Naive thymus-derived CD8-positive, alpha-beta T cell (primary cell): ENCODE measurements around the gene PGM1. TPM values are rescaled to one million over a fixed set of nuclear protein-coding genes. Genes with fewer than 3 reads are reported as not detected.

Experiments
- ATAC-seq, 2 donors: fragments of 150-1000 bp; cut with Tn5 transposase in 1 of 2; sonication (Bioruptor Pico), chemical (Tn5 transposase) in 1 of 2; 1 replicate in 1 of 2; 2 replicates in 1 of 2; pipeline ENCODE4 v1.10.0; 2021; ENCODE audit warnings: mild to moderate bottlenecking in 2 of 2, moderate library complexity in 2 of 2
- POLR2A ChIA-PET: fragments of 350-600 bp; sonication (Branson Sonifier 250); formaldehyde crosslinking; loops from one replicate; lab custom pipeline; 2021; ENCODE audit warnings: antibody characterized with exemption; lab: Charles Lee
- DNase-seq, 10 donors: peaks; one replicate each; pipeline versions ENCODE4 v3.0.0 to v3.0.0-alpha.2; 2020 to 2022
- H3K27ac Mint-ChIP-seq, 10 donors: one replicate each; pipeline ENCODE4 v1.8.0; 2020 to 2022; ENCODE audit warnings: mild to moderate bottlenecking in 10 of 10, mixed read lengths in 10 of 10, moderate library complexity in 4 of 10, inconsistent platforms in 1 of 10
- H3K27me3 Mint-ChIP-seq, 5 donors: one replicate each; pipeline ENCODE4 v1.8.0; 2021 to 2022; ENCODE audit warnings: mixed read lengths in 5 of 5
- H3K36me3 Mint-ChIP-seq, 3 donors: one replicate each; pipeline ENCODE4 v1.8.0; 2020 to 2022; ENCODE audit warnings: mixed read lengths in 3 of 3, mild to moderate bottlenecking in 2 of 3, inconsistent platforms in 1 of 3
- H3K4me1 Mint-ChIP-seq, 4 donors: one replicate each; pipeline ENCODE4 v1.8.0; 2021 to 2022; ENCODE audit warnings: mixed read lengths in 4 of 4
- H3K4me3 Mint-ChIP-seq, 10 donors: one replicate each; pipeline ENCODE4 v1.8.0; 2020 to 2022; ENCODE audit warnings: mild to moderate bottlenecking in 10 of 10, mixed read lengths in 10 of 10, moderate library complexity in 6 of 10, inconsistent platforms in 1 of 10
- H3K9me3 Mint-ChIP-seq, 9 donors: one replicate each; pipeline ENCODE4 v1.8.0; 2020 to 2022; ENCODE audit warnings: mixed read lengths in 9 of 9, mild to moderate bottlenecking in 3 of 9, inconsistent platforms in 1 of 9, moderate library complexity in 1 of 9
- polyA plus RNA-seq, 3 donors: library from polyadenylated mRNA; unstranded; fragments of 300-500 nt; fragmentation: Illumina TruSeq; gene quantifications; one replicate each; pipeline ENCODE4 v1.2.3, GENCODE V29; 2021
- total RNA-seq, 8 experiments: library from RNA in 2 of 8; stranded (reverse) in 2 of 8; gene quantifications; one replicate each; pipeline ENCODE4 v1.2.3 and lab custom pipeline; 2021 to 2026

PGM1 gene
- total and polyA plus RNA-seq, 5 experiments from 2014 or later = 15.7 to 35.9 (median 30.4) TPM

DNA sequence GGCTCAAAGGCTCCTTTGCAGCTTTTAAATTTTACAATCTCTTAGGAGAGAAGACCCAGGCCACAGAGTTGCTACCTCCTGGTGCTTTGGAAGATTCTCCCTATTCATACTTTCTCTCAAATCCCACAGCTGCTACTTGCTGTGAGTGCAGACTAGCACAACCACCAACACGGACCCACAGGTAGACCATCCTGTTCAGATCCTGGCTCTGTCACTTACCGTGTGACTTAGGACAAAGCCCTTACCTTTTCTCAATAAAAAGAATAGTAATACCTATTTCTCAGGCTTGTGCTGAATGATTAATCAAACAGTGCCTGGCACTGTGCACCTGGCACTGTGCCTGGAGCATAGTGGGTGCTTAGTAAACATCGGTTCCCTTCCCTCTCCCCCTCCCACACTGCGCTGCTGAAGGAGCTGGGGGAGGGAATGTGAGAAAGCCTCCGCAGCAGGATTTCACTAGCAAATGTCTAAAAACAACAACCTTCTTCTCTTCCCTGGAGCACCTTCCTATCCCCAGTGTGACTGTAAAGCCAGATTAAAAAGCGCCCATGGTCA is 81.7 kb downstream of the PGM1 start:
- POLR2A ChIA-PET = no interaction called here
- Mint-ChIP-seq H3K4me1 (no peaks in the 10 kb centered on the region), H3K36me3 (peaks cover 0 to 9% (median 3%) of the 10 kb centered on the region in 3 donors), H3K4me3 (no peak overlapping the region), H3K27me3 (peaks cover 0 to 2% (median 0%) of the 10 kb centered on the region in 5 donors), H3K27ac (no peak overlapping the region), H3K9me3 (peaks cover 0 to 15% (median 4%) of the 10 kb centered on the region in 9 donors)
- DNase-seq (no peak), ATAC-seq (no peak)

DNA sequence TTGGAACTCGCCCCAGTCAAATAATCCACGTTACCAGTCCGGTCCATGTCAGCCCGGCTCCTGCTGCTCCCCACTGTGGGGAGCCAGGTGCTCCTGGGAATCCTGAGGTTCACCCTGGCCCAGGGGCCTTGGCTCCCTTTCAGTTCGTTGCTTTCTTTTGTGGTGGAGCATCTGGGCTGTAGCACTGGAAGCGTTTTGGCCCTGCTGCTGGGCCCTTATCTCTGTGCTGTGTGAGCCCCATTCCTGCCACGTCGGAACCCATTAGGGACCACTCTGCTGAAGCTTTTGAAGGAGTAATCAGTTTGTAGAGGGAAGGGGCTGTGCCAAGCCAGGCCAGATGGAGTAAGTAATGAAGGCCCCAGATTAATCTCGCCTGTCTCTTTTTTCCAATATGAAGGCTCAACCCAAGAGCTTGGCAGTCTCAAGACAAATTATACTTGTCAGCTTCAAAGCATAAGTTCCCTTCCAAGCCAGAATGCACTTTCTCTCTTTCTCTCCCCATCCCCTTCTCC is 82.3 kb downstream of the PGM1 start:
- DNase-seq (no peak), ATAC-seq (no peak)
- Mint-ChIP-seq H3K9me3 (peaks cover 0 to 18% (median 7%) of the 10 kb centered on the region in 9 donors), H3K4me3 (no peak overlapping the region), H3K36me3 (peaks cover 0 to 11% (median 4%) of the 10 kb centered on the region in 3 donors), H3K4me1 (no peaks in the 10 kb centered on the region), H3K27me3 (peaks cover 0 to 3% (median 0%) of the 10 kb centered on the region in 5 donors), H3K27ac (no peak overlapping the region)
- POLR2A ChIA-PET = no interaction called here

DNA sequence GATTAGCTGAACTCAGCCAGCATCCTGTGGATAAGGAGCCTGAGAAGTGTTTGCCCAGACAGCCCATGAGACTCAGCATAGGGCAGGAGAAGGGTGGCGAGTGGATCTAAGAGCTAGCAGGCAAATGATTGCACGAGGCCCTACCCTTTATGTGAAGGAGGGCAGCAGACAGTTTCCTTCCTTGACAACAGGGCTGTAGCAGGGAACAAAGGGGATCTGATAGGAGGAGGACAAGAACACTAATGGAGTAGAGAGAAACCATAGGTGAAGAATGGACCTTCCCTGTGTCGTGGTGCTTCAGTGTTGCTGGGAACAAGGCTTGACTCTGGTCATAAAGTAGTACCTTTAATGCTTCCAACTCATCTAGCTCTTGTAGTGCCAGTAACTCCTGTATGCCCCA is 84.3 kb downstream of the PGM1 start:
- H3K27ac Mint-ChIP-seq = no peak overlapping the region
- H3K9me3 Mint-ChIP-seq = peaks cover 0 to 18% (median 7%) of the 10 kb centered on the region in 9 donors
- H3K4me1 Mint-ChIP-seq = no peaks in the 10 kb centered on the region

DNA sequence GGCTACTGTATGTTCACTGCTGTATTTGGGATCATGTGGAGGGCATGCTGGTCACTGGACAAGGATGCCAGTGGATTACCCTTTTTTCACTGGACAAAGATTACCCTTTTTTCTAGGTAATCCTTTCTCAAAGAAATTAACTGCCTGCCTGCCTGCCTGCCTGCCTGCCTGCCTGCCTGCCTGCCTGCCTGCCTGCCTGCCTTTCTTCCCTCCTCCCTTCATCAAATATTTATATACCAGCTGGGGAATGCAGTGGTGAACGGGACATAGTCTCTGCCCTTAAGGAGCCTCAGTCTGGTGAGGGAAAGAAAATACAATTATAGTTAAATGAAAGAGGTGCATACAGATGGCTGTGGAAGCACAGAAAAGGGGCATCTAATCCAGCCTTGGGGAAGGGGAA is 85.0 kb downstream of the PGM1 start:
- Mint-ChIP-seq H3K36me3 (peaks cover 0 to 11% (median 3%) of the 10 kb centered on the region in 3 donors), H3K9me3 (peaks cover 0 to 18% (median 7%) of the 10 kb centered on the region in 9 donors), H3K4me1 (no peaks in the 10 kb centered on the region), H3K27me3 (peaks cover 0 to 3% (median 0%) of the 10 kb centered on the region in 5 donors), H3K4me3 (peak overlapping the region in 1 of 10 donors; percentile 17), H3K27ac (no peak overlapping the region)
- DNase-seq (no peak), ATAC-seq (no peak)
- POLR2A ChIA-PET = no interaction called here

More for the DNA sequence above, 84.3 kb downstream of the PGM1 start:
- POLR2A ChIA-PET = no interaction called here
- ATAC-seq = no peak
- Mint-ChIP-seq H3K27me3 (peaks cover 0 to 3% (median 0%) of the 10 kb centered on the region in 5 donors), H3K36me3 (peaks cover 0 to 11% (median 3%) of the 10 kb centered on the region in 3 donors), H3K4me3 (no peak overlapping the region)
- no peak for DNase-seq

DNA sequence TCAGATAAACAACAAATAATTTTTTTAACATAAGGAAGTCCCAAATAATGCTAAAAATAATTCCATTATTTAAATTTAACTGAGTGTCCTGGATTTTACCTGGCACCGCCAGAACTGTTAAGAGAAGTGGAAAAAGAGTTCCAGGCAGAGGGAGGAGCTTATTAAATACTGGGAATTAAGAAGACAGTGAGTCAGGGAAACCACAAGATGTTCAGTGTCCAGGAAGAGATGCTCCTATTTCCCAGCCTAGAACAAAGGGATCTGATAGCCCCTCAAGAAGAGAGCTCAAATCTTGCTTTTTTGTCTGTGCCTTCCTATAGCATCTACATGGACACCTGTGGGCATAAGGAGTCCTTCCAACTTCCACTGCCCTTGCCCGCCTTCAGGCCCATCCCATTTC is 85.9 kb downstream of the PGM1 start:
- POLR2A ChIA-PET = no interaction called here
- peaks cover 0 to 3% (median 0%) of the 10 kb centered on the region in 5 donors for H3K27me3 Mint-ChIP-seq
- DNase-seq (no peak), ATAC-seq (no peak)
- H3K4me3 Mint-ChIP-seq = no peak overlapping the region
- peaks cover 0 to 18% (median 7%) of the 10 kb centered on the region in 9 donors for H3K9me3 Mint-ChIP-seq
- no peaks in the 10 kb centered on the region for H3K4me1 Mint-ChIP-seq
- peak overlapping the region in 1 of 10 donors; percentile 24 for H3K27ac Mint-ChIP-seq
- H3K36me3 Mint-ChIP-seq = peaks cover 0 to 11% (median 3%) of the 10 kb centered on the region in 3 donors

DNA sequence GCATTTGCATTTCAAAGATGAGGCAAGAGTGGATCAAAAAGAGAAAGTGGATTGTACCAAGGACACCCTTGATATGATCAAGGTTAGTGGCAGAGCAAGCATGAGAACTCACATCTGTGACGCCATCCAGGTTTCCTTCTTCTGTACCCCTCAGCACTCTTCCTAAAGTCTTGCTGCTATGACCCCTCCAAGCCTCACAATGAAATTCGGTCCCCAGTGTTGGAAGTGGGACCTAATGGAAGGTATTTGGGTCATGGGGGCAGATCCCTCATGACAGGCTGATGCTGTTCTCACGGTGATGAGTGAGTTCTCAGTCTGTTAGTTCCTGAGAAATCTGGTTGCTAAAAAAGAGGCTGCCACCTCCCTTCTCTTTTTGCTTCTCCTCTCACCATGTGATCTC is 86.4 kb downstream of the PGM1 start:
- H3K9me3 Mint-ChIP-seq = peaks cover 0 to 18% (median 7%) of the 10 kb centered on the region in 9 donors
- H3K27me3 Mint-ChIP-seq = peaks cover 0 to 3% (median 0%) of the 10 kb centered on the region in 5 donors
- H3K4me3 Mint-ChIP-seq = no peak overlapping the region
- no peak overlapping the region for H3K27ac Mint-ChIP-seq
- no peak for DNase-seq
- peaks cover 0 to 11% (median 3%) of the 10 kb centered on the region in 3 donors for H3K36me3 Mint-ChIP-seq
- no peak for ATAC-seq
- no peaks in the 10 kb centered on the region for H3K4me1 Mint-ChIP-seq
- POLR2A ChIA-PET = no interaction called here

DNA sequence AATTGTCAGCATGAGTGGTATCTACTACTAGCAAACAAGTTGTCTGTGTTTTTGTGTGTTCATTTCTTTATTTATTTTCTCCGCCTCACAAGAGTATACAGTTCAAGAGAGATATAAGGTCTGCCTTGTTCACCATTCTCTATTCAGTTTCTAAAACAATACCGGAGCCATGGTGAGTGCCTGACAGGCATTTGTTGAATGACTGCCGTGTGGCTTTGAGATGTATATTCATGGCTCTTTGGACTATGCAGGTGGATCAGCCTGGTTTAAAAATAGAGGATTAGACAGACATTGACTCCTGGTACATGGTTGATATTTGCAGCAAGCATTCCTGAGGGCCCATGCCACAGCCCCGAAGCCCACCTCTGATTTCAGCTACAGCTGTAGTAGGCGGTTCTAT is 89.7 kb downstream of the PGM1 start:
- peaks cover 0 to 11% (median 3%) of the 10 kb centered on the region in 3 donors for H3K36me3 Mint-ChIP-seq
- POLR2A ChIA-PET = no interaction called here
- H3K27ac Mint-ChIP-seq = no peak overlapping the region
- DNase-seq (no peak), ATAC-seq (no peak)
- no peaks in the 10 kb centered on the region for H3K4me1 Mint-ChIP-seq
- H3K9me3 Mint-ChIP-seq = peaks cover 0 to 18% (median 7%) of the 10 kb centered on the region in 9 donors
- H3K4me3 Mint-ChIP-seq = no peak overlapping the region
- peaks cover 3 to 19% (median 7%) of the 10 kb centered on the region in 5 donors for H3K27me3 Mint-ChIP-seq

DNA sequence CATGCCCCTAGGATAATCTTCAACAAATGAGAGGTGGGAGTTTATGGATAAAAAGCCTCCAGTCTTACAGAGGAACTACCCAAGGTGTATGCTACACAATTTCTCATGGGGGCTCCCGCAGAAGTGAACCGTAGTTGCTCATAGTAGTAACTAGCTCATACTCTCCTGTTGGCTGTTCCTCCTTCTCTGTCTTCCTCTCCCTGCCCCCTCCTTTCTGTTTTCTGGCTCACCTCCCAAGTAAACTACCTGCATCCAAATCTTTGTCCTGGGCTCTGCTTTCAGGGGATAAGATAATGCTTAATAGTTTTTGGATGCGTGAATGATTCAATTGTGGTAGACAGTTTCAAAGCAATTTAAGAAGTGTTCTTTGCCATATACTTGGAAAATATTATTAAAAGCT is 90.5 kb downstream of the PGM1 start:
- H3K9me3 Mint-ChIP-seq = peaks cover 0 to 13% (median 7%) of the 10 kb centered on the region in 9 donors
- no peaks in the 10 kb centered on the region for H3K4me1 Mint-ChIP-seq
- POLR2A ChIA-PET = no interaction called here
- DNase-seq = no peak
- peaks cover 3 to 21% (median 7%) of the 10 kb centered on the region in 5 donors for H3K27me3 Mint-ChIP-seq
- H3K27ac Mint-ChIP-seq = no peak overlapping the region
- H3K36me3 Mint-ChIP-seq = peaks cover 0 to 11% (median 3%) of the 10 kb centered on the region in 3 donors
- H3K4me3 Mint-ChIP-seq = no peak overlapping the region
- ATAC-seq = no peak

DNA sequence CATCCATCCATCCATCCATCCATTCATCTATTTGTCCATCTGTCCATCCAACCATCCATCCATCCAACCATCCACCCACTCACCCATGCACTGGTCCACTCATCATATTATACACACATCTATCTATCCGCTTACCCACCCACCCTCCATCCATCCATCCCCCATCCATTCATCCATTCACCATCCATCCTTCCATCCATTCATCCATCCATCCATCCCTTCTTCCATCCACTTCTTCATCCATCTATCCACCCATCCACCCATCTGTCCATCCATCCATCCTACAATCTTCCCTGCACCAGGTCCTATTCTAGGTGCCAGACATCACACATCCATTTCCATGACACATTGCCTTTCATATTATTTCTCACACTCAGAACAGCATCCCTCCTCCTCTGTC is 93.5 kb downstream of the PGM1 start:
- Mint-ChIP-seq H3K4me1 (peaks cover 0 to 2% (median 0%) of the 10 kb centered on the region in 4 donors), H3K4me3 (no peak overlapping the region), H3K27ac (peak overlapping the region in 1 of 10 donors; percentile 0), H3K27me3 (peaks cover 3 to 21% (median 7%) of the 10 kb centered on the region in 5 donors), H3K36me3 (no peaks in the 10 kb centered on the region), H3K9me3 (no peaks in the 10 kb centered on the region)
- ATAC-seq = no peak
- no peak for DNase-seq
- POLR2A ChIA-PET = no interaction called here

DNA sequence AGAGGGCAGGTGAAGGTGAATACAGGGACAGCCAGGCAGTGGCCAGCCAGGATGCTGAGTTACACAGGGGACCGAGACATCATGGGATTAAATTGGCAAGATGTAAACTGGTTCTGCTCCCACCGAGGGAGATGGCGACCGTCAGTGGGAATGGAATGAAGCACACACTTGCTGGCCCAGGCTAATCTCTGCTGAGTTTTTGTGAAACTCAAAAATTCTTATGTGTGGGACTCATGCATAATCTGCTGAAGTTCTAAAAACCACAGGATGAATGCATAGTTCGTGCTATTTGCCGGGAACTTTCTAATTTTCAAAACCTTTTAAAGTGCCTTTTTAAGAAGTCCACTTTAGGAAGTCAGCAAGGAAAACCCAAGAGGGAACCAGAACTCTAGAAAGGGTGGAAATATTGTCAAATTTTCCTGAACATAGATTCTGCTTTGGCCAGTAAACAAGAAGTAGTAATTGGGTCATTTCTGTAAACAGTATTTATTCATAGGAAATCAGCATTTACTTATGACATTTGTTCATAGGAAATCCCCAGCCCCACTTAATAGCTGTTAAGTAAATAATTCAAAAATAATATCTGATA is 95.2 kb downstream of the PGM1 start:
- H3K36me3 Mint-ChIP-seq = no peaks in the 10 kb centered on the region
- peaks cover 0 to 2% (median 0%) of the 10 kb centered on the region in 4 donors for H3K4me1 Mint-ChIP-seq
- H3K27me3 Mint-ChIP-seq = peaks cover 3 to 21% (median 7%) of the 10 kb centered on the region in 5 donors
- H3K27ac Mint-ChIP-seq = no peak overlapping the region
- POLR2A ChIA-PET = no interaction called here
- ATAC-seq (no peak), DNase-seq (no peak)
- no peak overlapping the region for H3K4me3 Mint-ChIP-seq
- no peaks in the 10 kb centered on the region for H3K9me3 Mint-ChIP-seq

DNA sequence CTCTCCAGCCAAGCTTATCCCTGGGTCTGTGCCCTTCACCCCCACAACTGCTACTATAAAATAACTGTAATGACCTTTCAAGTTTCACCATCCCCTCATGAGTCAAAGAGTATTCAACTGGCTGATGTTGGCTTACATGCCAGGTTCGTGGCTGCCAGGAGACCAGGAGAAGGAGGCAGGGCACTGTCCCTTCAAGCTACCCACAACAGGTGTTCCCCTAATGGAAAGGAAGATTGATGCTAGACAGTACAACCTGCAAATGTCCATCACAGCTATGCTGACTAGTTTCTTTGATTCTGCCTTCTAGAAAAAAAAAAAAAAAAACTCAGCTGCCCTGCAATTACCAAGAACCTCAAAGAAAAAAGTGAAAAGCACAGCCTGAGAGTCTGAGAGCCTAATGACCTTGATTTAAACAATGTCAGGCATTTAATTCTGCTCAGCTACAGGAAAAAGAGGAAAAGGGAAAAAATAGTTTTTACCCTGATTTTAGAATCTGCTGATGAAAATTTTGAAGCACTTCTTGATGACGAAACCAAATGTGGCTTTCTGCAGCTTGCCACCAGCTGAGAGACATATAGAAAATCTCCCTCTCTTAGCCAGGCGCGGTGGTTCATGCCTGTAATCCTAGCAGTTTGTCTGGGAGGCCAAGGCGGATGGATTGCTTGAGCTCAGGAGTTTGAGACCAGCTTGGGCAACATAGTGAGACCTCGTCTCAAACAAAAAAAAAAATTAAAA is 97.9 kb downstream of the PGM1 start:
- POLR2A ChIA-PET = interaction anchor here (0.6 to 1.1 kb wide), 2 partner anchors 40 to 67 kb away, joined by 3 read pairs; no protein-coding TSS in a partner anchor
- Mint-ChIP-seq H3K4me1 (peaks cover 0 to 2% (median 0%) of the 10 kb centered on the region in 4 donors), H3K36me3 (no peaks in the 10 kb centered on the region)

DNA sequence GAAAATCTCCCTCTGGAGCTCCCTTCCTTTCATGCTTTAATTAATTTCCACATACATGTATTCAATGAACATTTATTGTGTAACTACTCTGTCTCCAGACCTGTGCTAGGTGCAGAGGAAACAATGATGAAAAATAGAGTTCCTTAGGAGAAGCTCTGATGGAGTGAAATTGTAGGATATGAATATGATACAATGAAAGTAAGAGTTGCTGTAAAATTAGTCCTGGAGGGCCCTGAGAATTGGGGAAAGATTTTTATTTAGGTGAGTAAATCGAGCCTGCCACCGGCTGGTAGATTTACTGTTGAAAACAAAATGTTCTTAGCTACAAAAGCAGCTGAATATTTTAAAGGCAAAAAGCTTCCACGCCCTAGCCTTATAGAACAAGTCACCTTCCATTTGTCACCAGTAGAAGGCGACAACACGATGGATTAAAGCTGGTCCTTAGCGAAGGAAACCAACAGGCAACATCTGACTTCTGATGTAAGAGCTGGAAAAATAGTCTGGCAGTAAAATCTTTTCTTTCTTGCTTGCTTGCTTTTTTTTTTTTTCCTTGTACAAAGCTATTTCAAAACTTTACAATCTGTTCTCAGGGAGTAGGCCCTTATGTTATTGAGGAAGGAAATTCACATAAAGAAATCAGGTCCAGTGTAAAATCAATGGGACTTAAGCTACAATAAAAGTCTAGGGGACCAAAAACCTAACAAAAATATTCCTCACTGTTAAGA is 98.7 kb downstream of the PGM1 start:
- ATAC-seq (peak; percentile 50 to 66), DNase-seq (peak in 5 of 10 donors; percentile 2 to 30 (median 11))
- Mint-ChIP-seq H3K36me3 (no peaks in the 10 kb centered on the region), H3K4me1 (peaks cover 0 to 2% (median 0%) of the 10 kb centered on the region in 4 donors), H3K9me3 (no peaks in the 10 kb centered on the region), H3K4me3 (no peak overlapping the region), H3K27me3 (peaks cover 0 to 13% (median 2%) of the 10 kb centered on the region in 5 donors), H3K27ac (no peak overlapping the region)
- POLR2A ChIA-PET = interaction anchor here (0.6 to 1.1 kb wide), 3 partner anchors 41 to 550 kb away, joined by 3 read pairs; no protein-coding TSS in a partner anchor

More for the DNA sequence above, 97.9 kb downstream of the PGM1 start:
- Mint-ChIP-seq H3K4me3 (no peak overlapping the region), H3K27me3 (peaks cover 3 to 20% (median 5%) of the 10 kb centered on the region in 5 donors), H3K9me3 (no peaks in the 10 kb centered on the region), H3K27ac (no peak overlapping the region)
- DNase-seq = no peak
- ATAC-seq = no peak
